ENCODE results near the gene STK40. TPM values are rescaled to one million over a fixed set of nuclear protein-coding genes. Genes with fewer than 3 reads are reported as not detected.

STK40 gene
- total RNA-seq, 1 experiment from 2014 or later: 26.2 TPM

GRCh38 chr1:36358514-36359084 lies 27.1 kb downstream of the STK40 start:
- H2BK5ac ChIP-seq (ENCODE audit: insufficient read length, low read length): no peak overlapping the region
- TF ChIP-seq CTCF (conservative IDR thresholded peaks at IDR 0.05): no peak
- no peak overlapping the region for H4K8ac ChIP-seq (replicated peaks; ENCODE audit: insufficient read length, low read depth, low read length)
- H3K56ac ChIP-seq (ENCODE audit: insufficient read length, low read depth, low read length): no peak overlapping the region
- no peak overlapping the region for H2BK15ac ChIP-seq (ENCODE audit: low read depth, low read length)
- no peak overlapping the region for H3K27ac ChIP-seq (ENCODE audit: insufficient read length, low read depth, low read length)
- H3K27me3 ChIP-seq (ENCODE audit: insufficient read depth, low read length): no peaks in the 10 kb centered on the region
- H2AK5ac ChIP-seq (ENCODE audit: insufficient read length, low read length): no peak overlapping the region
- H2BK120ac ChIP-seq (ENCODE audit: low read depth, low read length, poor library complexity, severe bottlenecking): no peak overlapping the region
- no peaks in the 10 kb centered on the region for H3K4me1 ChIP-seq (ENCODE audit: insufficient read depth, low read length)
- H4K91ac ChIP-seq (ENCODE audit: insufficient read length, low read depth, low read length): no peak overlapping the region
- Mint-ChIP-seq H3K4me1 (no peaks in the 10 kb centered on the region), H3K4me3 (no peak overlapping the region), H3K27me3 (ENCODE audit: low read depth) (no peaks in the 10 kb centered on the region), H3K36me3 (ENCODE audit: insufficient read depth in 1 of 3, low read depth in 3 of 3) (peaks cover 12 to 53% (median 40%) of the 10 kb centered on the region in 3 experiments), H3K9me3 (no peaks in the 10 kb centered on the region), H3K27ac (no peak overlapping the region; a peak in 1 of 7 replicates)
- WGBS (ENCODE audit: extremely low coverage, insufficient read length, low lambda C conversion rate): no CpG with 5 or more reads among the region's 13 CpGs
- no peak overlapping the region for H2AFZ ChIP-seq (ENCODE audit: low read length)
- no peak overlapping the region for H3T11ph ChIP-seq (ENCODE audit: low read length)
- no peak overlapping the region for H2BK20ac ChIP-seq (ENCODE audit: low read depth, low read length, poor library complexity, severe bottlenecking)
- H4K5ac ChIP-seq (ENCODE audit: insufficient read length, low read depth, low read length): no peak overlapping the region
- DNase-seq: no peak
- no peak overlapping the region for H3K4me2 ChIP-seq (ENCODE audit: insufficient read depth, insufficient read length, low read length)
- no peaks in the 10 kb centered on the region for H3K9me3 ChIP-seq (ENCODE audit: control insufficient read depth, low read depth, low read length)
- H3K18ac ChIP-seq (ENCODE audit: insufficient read length, low read depth, low read length): no peak overlapping the region
- H3K14ac ChIP-seq (ENCODE audit: insufficient read depth, low read length): no peak overlapping the region; the same call in 1 of the 2 replicates
- H3K79me1 ChIP-seq (ENCODE audit: insufficient read depth, low read depth, low read length, poor library complexity, severe bottlenecking): no peaks in the 10 kb centered on the region
- H3K79me2 ChIP-seq (ENCODE audit: insufficient read depth, low read length): no peaks in the 10 kb centered on the region
- H3K23me2 ChIP-seq (ENCODE audit: insufficient read length, low read depth, low read length, poor library complexity, severe bottlenecking): no peaks in the 10 kb centered on the region
- no peak overlapping the region for H2BK12ac ChIP-seq (ENCODE audit: insufficient read length, low read depth, low read length)
- H3K4ac ChIP-seq (ENCODE audit: low read depth, low read length): no peak overlapping the region
- H4K20me1 ChIP-seq (ENCODE audit: control insufficient read depth, insufficient read depth, insufficient read length): no peaks in the 10 kb centered on the region
- H3K9ac ChIP-seq (ENCODE audit: extremely low read depth, insufficient read length, low read length): no peak overlapping the region
- H3K23ac ChIP-seq (ENCODE audit: insufficient read length, low read depth, low read length): no peak overlapping the region

Measured in H9 (cell line).